Thymus (tissue), 11 donors: ENCODE data around the gene RRP1. TPM values are rescaled to one million over a fixed set of nuclear protein-coding genes. Genes with fewer than 3 reads are reported as not detected.
A peak's percentile ranks its signal among the peaks of the same experiment; 100 is the strongest.

Experiments
- DNase-seq, 9 donors: peaks; one replicate each; pipeline ENCODE4 v3.0.0-alpha.2; 2013; ENCODE audit warnings: low spot score in 9 of 9, low read depth in 6 of 9, missing footprints in 1 of 9
- H3K27ac ChIP-seq, 2 donors: one replicate each; pipeline ENCODE4 v1.5.1; 2013; ENCODE audit warnings: control low read depth in 1 of 2, low read depth in 1 of 2, low read length in 1 of 2, mild to moderate bottlenecking in 1 of 2, moderate library complexity in 1 of 2
- H3K27me3 ChIP-seq, 2 donors: one replicate each; pipeline ENCODE4 v1.5.1; 2013; ENCODE audit warnings: low read length in 1 of 2; ENCODE audit not compliant: control insufficient read depth in 2 of 2, insufficient read depth in 1 of 2
- H3K36me3 ChIP-seq, 2 donors: one replicate each; pipeline ENCODE4 v1.5.1; 2013; ENCODE audit warnings: low read length in 1 of 2, mild to moderate bottlenecking in 1 of 2, moderate library complexity in 1 of 2; ENCODE audit not compliant: control insufficient read depth in 2 of 2, insufficient read depth in 2 of 2
- H3K4me1 ChIP-seq, 2 donors: one replicate each; pipeline ENCODE4 v1.5.1; 2013; ENCODE audit warnings: low read length in 2 of 2; ENCODE audit not compliant: control insufficient read depth in 2 of 2, insufficient read depth in 2 of 2
- H3K4me3 ChIP-seq, 2 donors: one replicate each; pipeline ENCODE4 v1.5.1; 2013; ENCODE audit warnings: low read length in 2 of 2, control low read depth in 1 of 2, mild to moderate bottlenecking in 1 of 2
- H3K9me3 ChIP-seq, 2 donors: one replicate each; pipeline ENCODE4 v1.5.1; 2013; ENCODE audit warnings: low read length in 1 of 2, mild to moderate bottlenecking in 1 of 2; ENCODE audit not compliant: control insufficient read depth in 2 of 2, insufficient read depth in 1 of 2
- WGBS: extraction: QIAGEN DNeasy Blood & Tissue Kit; methylation state at CpG from one replicate; pipeline ENCODE4 v1.1.7; 2013; 5-methylcytosine and 5-hydroxymethylcytosine counted together
- polyA plus RNA-seq: library from polyadenylated mRNA; stranded (reverse); fragments of 200-250 nt; gene quantifications from one replicate; pipeline ENCODE4 v1.2.3, GENCODE V29; 2013
- total RNA-seq: library from RNA; stranded (reverse); fragments of 120-200 nt; gene quantifications from one replicate; pipeline ENCODE4 v1.2.4, GENCODE V29; 2013
- donor health status: healthy.

RRP1 gene
- total and polyA plus RNA-seq, 2 donors: 11.1 to 16.3 TPM

DNA sequence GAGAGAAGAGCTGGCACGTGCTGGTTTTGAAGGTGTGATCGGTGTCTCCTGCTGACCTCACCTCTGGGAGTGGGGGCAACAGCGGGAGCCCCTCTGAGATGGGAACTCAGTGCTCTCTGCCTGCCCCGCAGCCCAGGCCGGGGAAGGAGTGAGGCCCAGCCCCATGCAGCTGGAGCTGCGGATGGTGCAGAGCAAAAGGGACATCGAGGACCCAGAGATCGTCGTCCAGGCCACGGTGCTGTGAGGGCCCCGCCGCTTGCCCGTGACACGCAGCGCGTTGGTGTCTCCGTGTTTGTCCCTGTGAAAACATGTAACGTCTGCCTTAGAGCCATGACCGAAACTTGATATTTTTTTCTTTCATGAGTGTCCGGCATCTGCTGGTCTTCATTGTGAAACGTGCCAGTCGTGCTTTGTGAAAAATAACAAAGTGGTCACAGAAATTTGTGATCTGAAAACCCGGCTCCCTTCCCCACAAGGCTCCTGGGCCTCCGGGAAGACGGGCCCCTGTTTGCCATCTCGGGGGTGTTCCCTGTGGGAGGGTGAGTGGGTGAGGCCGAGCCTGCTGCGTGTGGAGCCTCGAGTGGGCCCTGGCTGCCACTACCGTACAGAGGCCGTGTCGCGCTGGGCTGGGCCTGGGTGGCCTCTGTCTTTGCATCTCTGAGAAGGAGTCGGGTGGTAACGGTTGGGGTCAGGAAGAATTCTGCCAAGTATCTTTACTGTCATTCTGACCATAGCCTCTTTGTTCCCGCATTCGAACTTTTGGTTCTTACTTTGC, 33.4 kb upstream of the RRP1 start:
- Histone ChIP-seq H3K27me3 (no peaks in the 10 kb centered on the region), H3K36me3 (peaks cover 0 to 5% of the 10 kb centered on the region in 2 donors), H3K4me3 (no peak overlapping the region), H3K27ac (no peak overlapping the region), H3K4me1 (peaks cover 0 to 19% of the 10 kb centered on the region in 2 donors), H3K9me3 (peaks cover 0 to 7% of the 10 kb centered on the region in 2 donors)
- WGBS: 96% methylated on average over 37 of the region's 37 CpGs
- DNase-seq: no peak

GRCh38 chr21:43757601-43758000, 31.8 kb upstream of the RRP1 start:
- Histone ChIP-seq H3K4me3 (no peak overlapping the region), H3K4me1 (peaks cover 0 to 22% of the 10 kb centered on the region in 2 donors), H3K9me3 (peaks cover 0 to 11% of the 10 kb centered on the region in 2 donors), H3K27me3 (no peaks in the 10 kb centered on the region), H3K36me3 (peaks cover 4 to 5% of the 10 kb centered on the region in 2 donors), H3K27ac (peak overlapping the region in 1 of 2 donors; percentile 68)
- DNase-seq: no peak
- 90% methylated on average over 16 of the region's 16 CpGs for WGBS

DNA sequence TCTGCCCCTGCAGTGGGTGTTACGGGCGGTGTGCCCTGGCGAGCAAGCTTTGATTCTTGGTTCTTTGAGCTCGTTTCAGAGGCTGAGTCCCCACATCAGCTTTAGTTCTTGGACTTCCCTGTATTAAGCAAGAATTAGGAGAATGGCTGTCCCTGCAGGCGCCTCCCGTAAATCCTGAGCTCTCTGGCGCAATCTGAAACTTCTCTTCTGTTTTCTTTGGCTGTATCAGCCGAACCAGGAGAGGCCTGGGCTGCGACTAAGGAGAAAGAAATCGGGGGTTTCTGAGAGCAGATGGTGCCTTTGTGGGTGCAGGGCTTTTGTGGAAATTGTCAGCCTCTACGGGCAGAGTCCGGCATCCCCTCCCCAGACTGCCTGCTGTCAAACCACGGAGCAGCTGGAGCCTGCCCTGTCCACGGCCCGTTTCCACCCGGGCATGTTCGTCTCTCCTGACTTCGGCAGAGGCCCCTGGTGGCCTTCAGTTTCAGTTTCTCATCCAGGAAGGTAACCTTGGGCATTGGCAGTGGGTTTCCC, 31.2 kb upstream of the RRP1 start:
- peak overlapping the region in 1 of 2 donors; percentile 68 for H3K27ac ChIP-seq
- DNase-seq: no peak
- H3K4me3 ChIP-seq: no peak overlapping the region
- H3K36me3 ChIP-seq: peaks cover 5 to 7% of the 10 kb centered on the region in 2 donors
- H3K4me1 ChIP-seq: peaks cover 0 to 22% of the 10 kb centered on the region in 2 donors
- WGBS: 90% methylated on average over 18 of the region's 18 CpGs
- H3K27me3 ChIP-seq: no peaks in the 10 kb centered on the region
- H3K9me3 ChIP-seq: peaks cover 0 to 17% of the 10 kb centered on the region in 2 donors

- peaks cover 4 to 7% of the 10 kb centered on the region in 2 donors for H3K36me3 ChIP-seq
- DNase-seq: no peak
These were observed 30.6 kb upstream of the RRP1 start for GRCh38 chr21:43758811-43759210.

DNA sequence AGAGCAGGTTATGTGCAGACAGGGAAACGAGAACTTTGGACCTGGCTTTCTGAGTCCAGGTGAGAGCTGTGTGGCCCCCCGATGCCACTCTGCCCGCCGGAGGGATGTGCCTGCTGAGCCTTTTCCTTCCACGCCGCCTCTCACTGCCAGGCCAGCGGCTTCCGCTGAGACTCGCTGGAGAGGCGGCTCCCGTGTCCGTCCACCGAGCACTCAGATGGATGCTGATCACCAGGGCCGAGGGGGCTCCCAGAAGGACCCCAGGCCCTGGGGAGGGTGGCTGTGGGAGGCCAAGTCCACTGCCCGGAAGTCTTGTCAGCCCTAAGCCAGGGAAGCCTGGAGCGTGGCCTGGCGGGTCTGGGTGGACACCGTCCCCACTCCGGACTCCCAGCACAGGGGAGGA, 29.7 kb upstream of the RRP1 start:
- Histone ChIP-seq H3K27me3 (no peaks in the 10 kb centered on the region), H3K27ac (no peak overlapping the region), H3K4me1 (peaks cover 0 to 22% of the 10 kb centered on the region in 2 donors), H3K9me3 (peaks cover 0 to 17% of the 10 kb centered on the region in 2 donors), H3K36me3 (peaks cover 3 to 7% of the 10 kb centered on the region in 2 donors), H3K4me3 (no peak overlapping the region)
- WGBS: 96% methylated on average over 19 of the region's 19 CpGs
- DNase-seq: no peak

More at GRCh38 chr21:43758811-43759210, 30.6 kb upstream of the RRP1 start:
- Histone ChIP-seq H3K27ac (no peak overlapping the region), H3K4me1 (peaks cover 0 to 22% of the 10 kb centered on the region in 2 donors), H3K27me3 (no peaks in the 10 kb centered on the region), H3K4me3 (no peak overlapping the region), H3K9me3 (peaks cover 0 to 19% of the 10 kb centered on the region in 2 donors)
- 94% methylated on average over 10 of the region's 10 CpGs for WGBS

- peaks cover 0 to 22% of the 10 kb centered on the region in 2 donors for H3K4me1 ChIP-seq
- peaks cover 3 to 7% of the 10 kb centered on the region in 2 donors for H3K36me3 ChIP-seq
- peaks cover 0 to 12% of the 10 kb centered on the region in 2 donors for H3K9me3 ChIP-seq
- WGBS: 88% methylated on average over 22 of the region's 22 CpGs
- no peak overlapping the region for H3K4me3 ChIP-seq
- DNase-seq: no peak
- H3K27me3 ChIP-seq: no peaks in the 10 kb centered on the region
- no peak overlapping the region for H3K27ac ChIP-seq
These were observed 28.9 kb upstream of the RRP1 start for GRCh38 chr21:43760391-43760958.

GRCh38 chr21:43761886-43762285, 27.5 kb upstream of the RRP1 start:
- no peak for DNase-seq
- 98% methylated on average over 18 of the region's 18 CpGs for WGBS
- H3K36me3 ChIP-seq: peaks cover 0 to 7% of the 10 kb centered on the region in 2 donors
- no peaks in the 10 kb centered on the region for H3K27me3 ChIP-seq
- H3K9me3 ChIP-seq: peaks cover 0 to 12% of the 10 kb centered on the region in 2 donors
- H3K4me1 ChIP-seq: peaks cover 0 to 20% of the 10 kb centered on the region in 2 donors
- H3K27ac ChIP-seq: no peak overlapping the region
- H3K4me3 ChIP-seq: no peak overlapping the region

GRCh38 chr21:43762303-43763128, 26.9 kb upstream of the RRP1 start:
- no peak for DNase-seq

More at GRCh38 chr21:43762303-43763128, 26.9 kb upstream of the RRP1 start:
- no peak overlapping the region for H3K4me3 ChIP-seq
- H3K9me3 ChIP-seq: peaks cover 0 to 12% of the 10 kb centered on the region in 2 donors
- peaks cover 0 to 7% of the 10 kb centered on the region in 2 donors for H3K36me3 ChIP-seq
- H3K27ac ChIP-seq: peak overlapping the region in 1 of 2 donors; percentile 18
- peaks cover 0 to 16% of the 10 kb centered on the region in 2 donors for H3K4me1 ChIP-seq
- WGBS: 92% methylated on average over 15 of the region's 15 CpGs
- no peaks in the 10 kb centered on the region for H3K27me3 ChIP-seq
